Gastroesophageal sphincter (tissue), 4 donors: Measurements from ENCODE around the gene MZF1. TPM values are rescaled to one million over a fixed set of nuclear protein-coding genes. Genes with fewer than 3 reads are reported as not detected.

ENCODE experiments used
- ATAC-seq: fragments of 150-250 bp; one replicate; pipeline ENCODE4 v1.9.1; 2016; ENCODE audit warnings: mild to moderate bottlenecking, moderate library complexity
- H3K27ac ChIP-seq, 4 donors: fragments of 200-600 bp; sonication (generic) in 3 of 4; 1 replicate in 3 of 4; 2 replicates in 1 of 4; pipeline ENCODE4 v1.5.1; 2016 to 2019
- H3K27me3 ChIP-seq: fragments of 200-600 bp; sonication (generic); one replicate; pipeline ENCODE4 v1.5.1; 2019
- H3K36me3 ChIP-seq, 2 donors: fragments of 200-600 bp; sonication (generic); one replicate each; pipeline ENCODE4 v1.5.1; 2019; ENCODE audit warnings: control low read depth in 1 of 2
- H3K4me1 ChIP-seq, 3 donors: fragments of 200-600 bp; sonication (generic); 1 replicate in 2 of 3; 2 replicates in 1 of 3; pipeline ENCODE4 v1.5.1; 2016 to 2019; ENCODE audit warnings: control low read depth in 2 of 3
- H3K4me3 ChIP-seq, 2 donors: fragments of 200-600 bp; sonication (generic); one replicate each; pipeline ENCODE4 v1.5.1; 2019; ENCODE audit warnings: mild to moderate bottlenecking in 1 of 2, moderate library complexity in 1 of 2
- H3K9me3 ChIP-seq, 3 donors: fragments of 200-600 bp; sonication (generic); one replicate each; pipeline ENCODE4 v1.5.1; 2017 to 2019; ENCODE audit warnings: control low read depth in 2 of 3
- EP300 ChIP-seq: sonication (generic); formaldehyde crosslinking; IDR thresholded peaks from one replicate; pipeline ENCODE4 v1.6.1; 2017; ENCODE audit warnings: antibody characterized with exemption, mild to moderate bottlenecking
- POLR2A ChIP-seq, 2 donors: fragments of 450-650 bp; IDR thresholded peaks; one replicate each; pipeline ENCODE4 v1.6.1; 2017; ENCODE audit warnings: antibody characterized with exemption in 2 of 2, mild to moderate bottlenecking in 2 of 2, moderate library complexity in 1 of 2
- POLR2AphosphoS5 ChIP-seq: sonication (generic); formaldehyde crosslinking; IDR thresholded peaks from one replicate; pipeline ENCODE4 v1.6.1; 2017; ENCODE audit warnings: antibody characterized with exemption
- WGBS, 2 donors: methylation state at CpG; one replicate each; pipeline ENCODE4 v1.1.5; 2018; ENCODE audit warnings: low coverage in 1 of 2; 5-methylcytosine and 5-hydroxymethylcytosine counted together
- total RNA-seq, 4 donors: library from RNA; depleted of rRNA; stranded (reverse); fragments of >200 nt; gene quantifications; one replicate each; pipeline ENCODE4 v1.1.0, GENCODE V29; 2016
- TF ChIP-seq, protein P1 (sequence below), 4 experiments: fragments of 200-600 bp in 2 of 4; fragments of 450-650 bp in 2 of 4; sonication (generic) in 1 of 4; IDR thresholded peaks; one replicate each; pipeline ENCODE4 v1.5.1; 2017 to 2019; ENCODE audit warnings: antibody characterized with exemption in 4 of 4, mild to moderate bottlenecking in 2 of 4, moderate library complexity in 2 of 4

Gene MZF1
- total RNA-seq, 4 donors from 2014 or later, result 13.4 to 43.7 (median 22.4) TPM

DNA sequence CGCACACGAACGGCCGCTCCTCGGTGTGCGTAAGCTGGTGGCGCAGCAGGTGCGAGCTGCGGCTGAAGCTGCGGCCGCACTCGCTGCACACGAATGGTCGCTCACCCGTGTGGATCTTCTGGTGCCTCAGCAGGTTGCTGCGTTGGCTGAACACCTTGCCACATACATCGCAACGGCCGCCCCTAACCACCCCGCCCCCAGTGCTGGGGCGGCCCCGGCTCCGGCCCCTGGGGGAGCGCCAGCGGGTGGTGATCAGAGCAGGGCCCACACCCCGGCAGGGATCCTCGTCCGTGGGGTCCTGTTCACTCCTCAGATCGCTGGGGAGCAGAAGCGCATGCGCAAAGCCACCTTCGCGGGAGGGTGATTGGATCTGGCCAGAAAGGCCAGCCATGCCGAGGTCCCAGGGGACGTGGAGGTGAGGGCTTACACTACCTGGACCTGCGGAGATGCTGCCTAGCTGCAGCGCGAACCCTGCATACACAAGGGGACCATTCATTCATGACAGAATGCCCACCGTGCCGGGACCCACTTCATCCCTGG is 10.0 kb downstream of the MZF1 start:
- Histone ChIP-seq H3K4me3 (peak overlapping the region; percentile 26 to 54), H3K9me3 (no peaks in the 10 kb centered on the region), H3K36me3 (peaks cover 0 to 15% of the 10 kb centered on the region in 2 donors), H3K4me1 (peaks cover 0 to 47% (median 28%) of the 10 kb centered on the region in 3 donors), H3K27ac (peak overlapping the region in 3 of 4 donors; percentile 73 to 81 (median 76)), H3K27me3 (no peaks in the 10 kb centered on the region)
- no peak for ATAC-seq
- 0% methylated on average over 1 of the region's 40 CpGs; no CpG with 5 or more reads in 1 of the 2 donors for WGBS, 2 donors
- TF ChIP-seq, protein P1, sequence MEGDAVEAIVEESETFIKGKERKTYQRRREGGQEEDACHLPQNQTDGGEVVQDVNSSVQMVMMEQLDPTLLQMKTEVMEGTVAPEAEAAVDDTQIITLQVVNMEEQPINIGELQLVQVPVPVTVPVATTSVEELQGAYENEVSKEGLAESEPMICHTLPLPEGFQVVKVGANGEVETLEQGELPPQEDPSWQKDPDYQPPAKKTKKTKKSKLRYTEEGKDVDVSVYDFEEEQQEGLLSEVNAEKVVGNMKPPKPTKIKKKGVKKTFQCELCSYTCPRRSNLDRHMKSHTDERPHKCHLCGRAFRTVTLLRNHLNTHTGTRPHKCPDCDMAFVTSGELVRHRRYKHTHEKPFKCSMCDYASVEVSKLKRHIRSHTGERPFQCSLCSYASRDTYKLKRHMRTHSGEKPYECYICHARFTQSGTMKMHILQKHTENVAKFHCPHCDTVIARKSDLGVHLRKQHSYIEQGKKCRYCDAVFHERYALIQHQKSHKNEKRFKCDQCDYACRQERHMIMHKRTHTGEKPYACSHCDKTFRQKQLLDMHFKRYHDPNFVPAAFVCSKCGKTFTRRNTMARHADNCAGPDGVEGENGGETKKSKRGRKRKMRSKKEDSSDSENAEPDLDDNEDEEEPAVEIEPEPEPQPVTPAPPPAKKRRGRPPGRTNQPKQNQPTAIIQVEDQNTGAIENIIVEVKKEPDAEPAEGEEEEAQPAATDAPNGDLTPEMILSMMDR (IDR thresholded peaks at IDR 0.05), result no peak
- TF ChIP-seq POLR2A (IDR thresholded peaks at IDR 0.05) (no peak), EP300 (no peak), POLR2AphosphoS5 (no peak)

DNA sequence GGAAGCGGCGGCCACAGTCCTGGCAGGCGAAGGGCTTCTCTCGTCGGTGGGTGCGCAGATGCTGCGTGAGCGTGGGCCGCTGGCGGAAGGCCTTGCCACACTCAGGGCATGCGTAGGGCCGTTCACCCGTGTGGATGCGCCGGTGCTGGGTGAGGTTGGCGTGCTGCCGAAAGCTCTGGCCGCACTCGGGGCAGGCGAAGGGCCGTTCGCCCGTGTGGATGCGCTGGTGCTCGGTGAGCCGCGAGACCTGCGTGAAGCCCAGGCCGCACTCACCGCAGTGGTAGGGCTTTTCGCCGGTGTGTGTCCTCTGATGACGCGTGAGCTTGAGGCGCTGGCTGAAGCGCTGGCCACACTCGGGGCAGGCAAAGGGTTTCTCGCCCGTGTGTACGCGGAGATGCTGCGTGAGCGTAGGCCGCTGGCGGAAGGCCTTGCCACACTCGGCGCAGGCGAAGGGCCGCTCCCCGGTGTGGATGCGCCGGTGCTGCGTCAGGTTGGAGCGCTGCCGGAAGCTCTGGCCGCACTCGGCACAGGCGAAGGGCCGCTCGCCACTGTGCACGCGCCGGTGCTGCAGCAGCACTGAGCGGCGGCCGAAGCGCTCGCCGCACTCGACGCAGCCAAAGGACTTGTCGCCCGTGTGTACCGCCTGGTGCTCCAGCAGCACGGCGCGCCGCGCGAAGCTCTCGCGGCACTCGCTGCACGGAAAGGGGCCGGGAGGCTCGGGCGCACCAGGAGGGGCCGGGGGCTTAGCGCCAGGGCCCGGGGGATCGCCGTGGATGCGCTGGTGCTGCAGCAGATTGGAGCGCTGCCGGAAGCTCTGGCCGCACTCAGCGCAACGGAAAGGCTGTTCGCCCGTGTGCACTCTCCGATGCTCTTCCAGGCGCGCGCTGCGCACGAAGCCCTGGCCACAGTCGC is 10.8 kb downstream of the MZF1 start:
- WGBS, 2 donors, result no CpG with 5 or more reads among the region's 107 CpGs
- Histone ChIP-seq H3K27ac (peak overlapping the region; percentile 1 to 81 (median 74)), H3K4me3 (peak overlapping the region; percentile 26 to 54), H3K4me1 (peaks cover 0 to 52% (median 31%) of the 10 kb centered on the region in 3 donors), H3K27me3 (no peaks in the 10 kb centered on the region), H3K36me3 (peaks cover 0 to 13% of the 10 kb centered on the region in 2 donors), H3K9me3 (no peaks in the 10 kb centered on the region)
- no peak for ATAC-seq
- TF ChIP-seq EP300, result no peak
- peak; percentile 25 for TF ChIP-seq POLR2AphosphoS5
- TF ChIP-seq, protein P1 (IDR thresholded peaks at IDR 0.05), result no peak
- TF ChIP-seq POLR2A (IDR thresholded peaks at IDR 0.05), result no peak

DNA sequence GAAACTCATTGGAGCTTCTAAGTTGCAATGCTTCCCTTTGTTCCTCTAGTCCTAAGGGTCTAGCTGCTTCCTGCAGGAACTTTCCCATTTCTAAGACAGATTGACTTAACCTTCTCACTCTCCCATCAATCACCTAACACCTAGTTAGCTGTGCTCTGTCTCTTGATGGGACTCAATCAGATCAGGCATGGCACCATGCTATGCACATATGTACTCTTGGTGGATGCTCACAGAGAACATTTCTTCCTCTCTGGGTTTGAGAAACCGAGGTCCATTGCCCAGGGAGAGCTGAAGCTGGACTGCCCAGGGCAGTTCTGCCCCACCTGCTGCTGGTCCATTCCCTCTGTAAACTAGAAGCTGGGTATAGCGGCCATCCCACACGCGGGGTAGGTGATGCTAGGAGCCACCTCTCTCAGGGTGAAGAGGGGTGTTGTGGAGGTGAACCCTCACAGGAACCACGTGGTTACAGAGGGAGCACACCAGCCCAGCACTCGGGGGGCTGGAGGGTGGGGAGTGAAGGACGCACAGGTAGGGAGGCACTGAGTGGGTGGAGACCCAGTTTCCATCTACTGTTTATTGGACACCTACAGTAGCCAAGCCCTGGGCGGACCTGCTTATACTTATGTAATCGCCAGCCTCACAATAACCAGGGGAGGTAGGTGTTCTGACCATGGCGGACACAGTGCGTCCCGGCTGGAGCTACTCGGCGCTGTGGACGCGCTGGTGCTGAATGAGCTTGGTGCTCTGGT is 11.6 kb downstream of the MZF1 start:
- Histone ChIP-seq H3K4me3 (peak overlapping the region; percentile 26 to 54), H3K4me1 (peaks cover 6 to 61% (median 39%) of the 10 kb centered on the region in 3 donors), H3K27me3 (no peaks in the 10 kb centered on the region), H3K36me3 (peaks cover 0 to 12% of the 10 kb centered on the region in 2 donors), H3K9me3 (no peaks in the 10 kb centered on the region), H3K27ac (peak overlapping the region in 3 of 4 donors; percentile 73 to 81 (median 76))
- ATAC-seq, result no peak
- TF ChIP-seq EP300 (no peak), POLR2AphosphoS5 (no peak), POLR2A (IDR thresholded peaks at IDR 0.05) (no peak)
- TF ChIP-seq, protein P1 (IDR thresholded peaks at IDR 0.05), result no peak
- WGBS, 2 donors, result 60% methylated on average over 4 of the region's 16 CpGs; no CpG with 5 or more reads in 1 of the 2 donors

DNA sequence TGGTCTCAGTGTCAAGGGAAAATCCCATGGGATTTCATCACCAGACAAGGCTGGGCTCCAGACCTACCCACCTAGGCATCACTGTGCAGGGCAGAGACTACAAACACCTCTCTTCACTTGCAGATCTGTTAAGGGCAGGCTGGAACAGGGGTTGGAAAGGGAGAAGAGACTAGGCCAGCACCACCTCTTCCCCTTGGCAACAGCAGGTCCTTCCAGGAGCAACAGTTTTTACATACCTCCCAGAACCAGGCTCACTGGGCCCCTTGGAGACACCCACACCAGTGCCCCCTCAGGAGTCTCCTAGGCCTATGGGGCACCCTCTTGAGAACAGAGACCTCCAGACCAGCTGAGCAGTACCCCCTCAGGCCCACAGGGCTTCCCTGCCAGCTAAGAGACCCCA is 12.2 kb downstream of the MZF1 start:
- no peak for ATAC-seq
- Histone ChIP-seq H3K27me3 (no peaks in the 10 kb centered on the region), H3K4me3 (no peak overlapping the region), H3K27ac (no peak overlapping the region), H3K4me1 (peaks cover 6 to 67% (median 45%) of the 10 kb centered on the region in 3 donors), H3K36me3 (peaks cover 0 to 14% of the 10 kb centered on the region in 2 donors), H3K9me3 (no peaks in the 10 kb centered on the region)
- no peak for TF ChIP-seq POLR2A (IDR thresholded peaks at IDR 0.05)
- TF ChIP-seq, protein P1 (IDR thresholded peaks at IDR 0.05), result peak in 1 of 4 experiments; percentile 6
